HL-60/S4 (cell line): ENCODE data around the gene TBP.

ENCODE experiments used
- in situ Hi-C: fragments of 300-500 bp; cut with MboI; formaldehyde crosslinking; loops from 2 replicates; pipeline ENCODE4 v1.14.3; 2022; ENCODE audit warnings: low sequenced_read_pairs

TBP gene

GRCh38 chr6:170533792-170534191, 20.4 kb upstream of the TBP start:
- in situ Hi-C loops = no loop called here

GRCh38 chr6:170535004-170535403, 19.2 kb upstream of the TBP start:
- in situ Hi-C loops = no loop called here

DNA sequence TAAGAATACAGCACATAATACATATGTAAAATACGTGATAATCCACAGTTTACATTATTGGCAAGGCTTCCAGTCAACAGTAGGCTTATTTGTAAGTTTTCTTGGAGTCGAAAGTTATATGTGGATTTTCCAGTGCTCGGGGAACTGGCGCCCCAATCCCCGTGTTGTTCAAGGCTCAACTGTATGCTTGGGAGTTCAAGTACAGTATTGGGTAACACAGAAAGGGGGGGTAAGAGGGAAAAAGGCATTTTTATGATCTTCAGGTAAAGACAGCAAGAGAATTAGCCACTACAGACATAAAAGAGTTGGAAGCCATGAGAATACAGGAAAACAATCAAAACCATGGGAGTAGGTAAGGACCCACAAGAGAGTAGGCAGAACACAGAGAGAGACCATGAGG, 17.5 kb upstream of the TBP start:
- in situ Hi-C loops = no loop called here

DNA sequence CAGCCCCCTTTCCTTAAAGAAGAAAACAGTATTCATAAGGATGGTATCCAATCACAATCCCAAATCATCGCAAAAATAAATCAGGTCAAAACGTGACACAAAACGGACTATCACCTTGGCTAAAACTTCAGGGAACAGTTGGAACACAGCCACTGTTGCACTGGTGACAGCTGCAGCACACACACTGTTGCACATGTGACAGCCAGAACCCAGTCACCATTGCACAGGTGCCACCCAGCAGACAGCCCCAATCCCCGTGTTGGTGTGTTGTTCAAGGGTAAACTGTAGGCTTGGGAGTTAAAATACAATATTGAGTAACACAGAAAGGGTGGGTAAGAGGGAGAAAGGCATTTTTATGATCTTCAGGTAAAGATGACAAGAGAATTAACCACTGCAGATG, 16.8 kb upstream of the TBP start:
- in situ Hi-C loops = no loop called here

- in situ Hi-C loops = no loop called here
Observed at GRCh38 chr6:170542031-170542719, 12.0 kb upstream of the TBP start.

DNA sequence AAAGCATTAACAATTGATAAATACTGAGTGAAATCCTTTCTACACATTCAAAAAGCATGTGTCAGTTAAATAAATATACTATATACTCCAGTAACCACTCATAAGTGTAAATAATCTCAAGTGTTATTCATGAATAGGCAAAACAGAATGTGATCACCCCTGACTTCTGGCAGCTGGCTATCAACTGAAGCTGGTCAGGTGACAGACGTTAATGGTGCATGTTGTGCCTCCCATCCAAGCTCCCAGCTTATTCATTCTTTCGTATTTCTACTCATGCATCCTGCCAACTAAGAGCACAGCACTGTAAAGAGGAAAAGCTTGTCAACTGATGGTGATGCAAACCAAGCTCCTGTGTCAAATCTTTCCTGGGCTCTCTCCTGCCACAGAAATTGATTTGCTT, 8.8 kb upstream of the TBP start:
- in situ Hi-C loops = no loop called here

DNA sequence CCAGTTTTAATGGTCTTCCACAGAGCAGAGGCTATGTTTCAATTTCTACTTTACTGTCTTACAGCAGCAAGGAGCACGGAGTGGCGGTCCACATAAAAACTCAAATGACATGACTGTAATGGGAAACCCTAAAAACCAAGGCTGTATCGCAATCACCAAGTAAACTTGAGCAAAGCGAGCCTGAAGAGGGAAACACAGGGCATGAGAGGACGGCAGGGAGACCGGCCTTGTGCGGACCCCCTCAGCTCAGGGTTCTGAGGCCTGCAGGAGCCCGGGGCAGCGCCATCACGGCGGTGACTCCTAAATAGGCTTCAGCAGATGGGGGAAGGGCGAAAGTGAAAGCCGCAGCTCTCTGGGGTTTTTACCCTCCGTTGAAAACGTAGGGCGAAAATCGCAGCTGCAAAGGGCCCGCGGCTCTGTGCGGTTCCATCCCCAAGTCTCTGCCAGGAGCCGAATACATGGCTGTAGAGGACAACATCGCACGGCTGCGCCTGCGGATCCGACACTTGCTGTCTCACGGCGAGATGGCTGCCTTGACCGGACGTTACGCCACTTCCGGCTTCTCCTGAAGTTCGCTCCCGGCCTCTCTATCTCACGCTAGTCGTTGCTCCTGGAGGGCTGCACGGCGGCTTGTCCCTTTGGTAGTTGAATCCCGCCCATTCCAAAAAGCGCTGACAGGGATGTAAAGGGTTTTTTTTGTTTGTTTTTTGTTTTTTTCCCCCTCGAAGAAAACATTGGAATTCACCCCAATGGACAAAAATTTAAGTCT, 1.2 kb upstream of the TBP start, which contains the start of gene PSMB1:
PSMB1 (minus strand) TSS at position 543 of the 769 bp plus-strand sequence; CDS start at position 478, 65 bp downstream.
- in situ Hi-C loops = no loop called here

GRCh38 chr6:170553534-170554012, 596 bp upstream of the TBP start:
- in situ Hi-C loops = no loop called here

DNA sequence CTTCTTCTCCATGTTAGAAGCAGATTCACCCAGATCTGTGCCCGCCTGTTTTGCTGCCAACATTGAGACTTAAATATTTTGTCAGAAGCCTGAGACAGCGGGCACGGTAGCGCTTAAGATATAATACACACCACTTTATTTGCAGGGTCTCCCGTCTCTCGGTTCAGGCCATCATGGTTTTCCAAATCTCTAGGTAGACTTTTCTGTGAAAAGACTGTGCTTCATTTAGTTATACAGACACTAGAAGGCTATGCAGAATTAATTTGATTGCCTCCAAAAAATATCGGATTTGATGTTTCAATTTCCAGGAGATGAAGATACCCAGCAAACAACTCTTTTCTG, 598 bp downstream of the TBP start:
- in situ Hi-C loops = no loop called here

GRCh38 chr6:170555305-170555704, 1.1 kb downstream of the TBP start:
- in situ Hi-C loops = no loop called here

DNA sequence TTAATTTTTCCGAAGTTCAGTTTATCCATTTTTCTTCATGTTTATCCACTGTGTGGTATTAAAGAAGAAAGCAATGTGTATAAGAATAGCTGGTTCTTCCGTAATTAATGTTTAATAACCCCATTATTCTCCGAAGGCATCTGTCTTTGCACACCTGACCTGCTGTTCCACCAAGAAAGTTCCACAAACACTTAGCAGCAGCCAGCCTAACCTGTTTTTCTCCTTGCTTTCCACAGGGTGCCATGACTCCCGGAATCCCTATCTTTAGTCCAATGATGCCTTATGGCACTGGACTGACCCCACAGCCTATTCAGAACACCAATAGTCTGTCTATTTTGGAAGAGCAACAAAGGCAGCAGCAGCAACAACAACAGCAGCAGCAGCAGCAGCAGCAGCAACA, 7.4 kb downstream of the TBP start:
- in situ Hi-C loops = no loop called here

DNA sequence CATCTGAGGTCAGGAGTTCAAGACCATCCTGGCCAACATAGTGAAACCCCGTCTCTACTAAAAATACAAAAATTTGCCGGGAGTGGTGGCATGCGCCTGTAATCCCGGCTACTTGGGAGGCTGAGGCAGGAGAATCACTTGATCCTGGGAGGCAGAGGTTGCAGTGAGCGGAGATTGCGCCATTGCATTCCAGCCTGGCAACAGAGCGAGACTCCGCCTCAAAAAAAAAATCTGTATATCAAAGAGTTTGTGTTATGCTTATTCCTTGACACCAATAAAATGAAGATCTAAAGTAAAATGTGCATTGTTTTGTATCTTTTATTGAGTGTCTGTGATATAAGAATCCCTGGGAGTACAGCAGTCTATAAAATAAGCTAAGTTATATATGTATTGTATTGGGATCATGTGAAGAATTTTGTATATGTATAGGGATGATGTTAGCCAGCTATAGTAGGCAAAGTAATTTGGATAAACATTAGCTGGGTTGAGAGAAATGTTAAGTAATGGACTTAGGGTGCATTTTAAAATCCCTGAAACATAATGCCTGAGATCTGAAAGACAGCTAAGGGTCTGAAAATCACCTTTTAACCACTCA, 10.9 kb downstream of the TBP start:
- in situ Hi-C loops = no loop called here

- in situ Hi-C loops = no loop called here
Observed at GRCh38 chr6:170572704-170573466, 18.7 kb downstream of the TBP start.

DNA sequence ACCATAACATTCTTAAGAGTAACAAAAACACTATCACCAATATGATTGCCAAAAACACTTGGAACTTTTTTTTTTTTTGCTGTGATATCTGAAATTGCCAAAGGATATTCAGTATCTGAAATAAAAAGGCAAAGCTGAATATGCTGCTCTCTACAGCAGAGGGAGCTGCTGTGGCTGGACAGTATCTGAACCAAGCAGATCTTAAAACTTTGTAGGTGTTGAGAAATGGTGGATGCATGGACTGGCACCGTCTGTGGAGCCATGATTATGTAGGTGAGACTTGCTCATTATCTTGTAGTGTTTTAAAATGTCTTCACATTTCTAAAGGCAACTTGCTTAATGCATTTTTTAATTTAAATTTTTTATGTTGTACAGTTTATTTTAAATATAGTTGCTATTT, 21.1 kb downstream of the TBP start:
- in situ Hi-C loops = no loop called here

- in situ Hi-C loops = no loop called here
Observed at GRCh38 chr6:170578909-170579308, 24.7 kb downstream of the TBP start.

DNA sequence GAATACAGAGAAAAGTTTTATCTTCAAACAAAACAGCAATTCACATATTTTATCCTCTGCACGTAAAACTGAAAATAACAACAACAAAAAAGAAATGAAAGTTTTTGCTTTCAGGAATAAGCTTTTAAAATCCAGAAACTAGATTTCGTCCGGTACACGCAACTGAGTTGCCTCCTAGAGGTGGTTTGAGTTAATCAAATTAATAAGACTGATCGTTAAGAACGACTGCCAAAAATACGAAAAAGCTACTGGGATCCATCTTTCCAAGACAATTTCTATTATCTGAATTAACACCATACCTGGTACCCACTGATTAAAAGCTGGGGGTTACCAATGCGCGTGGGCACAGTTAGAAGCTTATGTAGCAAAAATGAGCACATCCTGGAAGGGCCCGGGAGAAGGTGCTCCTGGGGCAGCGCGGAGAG, 29.6 kb downstream of the TBP start:
- in situ Hi-C loops = no loop called here

- in situ Hi-C loops = no loop called here
Observed at GRCh38 chr6:170584181-170584953, 30.2 kb downstream of the TBP start, which contains the start of gene PDCD2. Gene PDCD2 (minus strand): TSS chr6:170584637. CDS start chr6:170584581, 56 bp downstream.

DNA sequence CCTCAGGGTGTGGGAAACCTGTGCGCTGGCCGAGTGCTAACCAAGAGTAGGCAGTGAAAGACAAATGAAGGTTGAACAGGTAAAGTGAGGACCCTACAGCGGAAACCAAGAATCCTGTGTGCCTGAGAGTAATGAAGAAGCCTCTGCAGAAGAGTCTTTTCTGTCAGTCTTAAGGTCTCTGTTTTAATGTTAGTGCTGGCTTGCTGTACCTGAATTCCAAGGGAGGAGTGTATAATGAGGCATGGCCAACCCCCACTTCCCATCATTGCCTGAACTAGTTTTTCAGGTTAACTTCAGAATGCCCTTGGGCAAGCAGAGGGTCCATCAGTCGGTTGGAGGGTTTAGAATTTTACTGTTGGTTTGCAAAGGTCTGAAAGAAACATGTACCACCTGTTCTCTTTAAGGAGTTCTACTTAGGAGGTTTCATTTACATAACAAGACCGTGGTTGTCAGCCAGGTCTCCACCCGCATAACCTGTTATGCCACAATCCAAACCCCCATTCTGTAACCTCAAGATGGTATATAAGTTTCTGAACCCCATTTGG, 30.9 kb downstream of the TBP start:
- in situ Hi-C loops = no loop called here

DNA sequence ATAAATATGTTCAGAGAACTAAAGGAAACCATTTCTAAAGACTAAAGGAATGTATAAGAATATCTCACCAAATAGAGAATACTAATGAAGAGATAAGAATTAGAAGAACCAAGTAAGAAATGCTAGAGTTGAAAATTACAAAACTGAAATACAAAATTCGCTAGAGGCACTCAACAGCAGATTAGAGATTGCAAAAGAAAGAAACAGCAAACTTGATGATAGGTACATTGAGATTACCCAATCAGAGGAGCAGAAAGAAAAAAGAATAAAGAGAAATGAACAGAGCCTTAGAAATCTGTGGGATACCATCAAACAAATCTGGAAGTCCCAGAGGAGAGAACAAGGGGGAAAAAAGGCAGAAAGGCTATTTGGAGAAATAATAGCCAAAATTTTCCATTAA, 36.6 kb downstream of the TBP start:
- in situ Hi-C loops = no loop called here

GRCh38 chr6:170596426-170596825, 42.3 kb downstream of the TBP start:
- in situ Hi-C loops = no loop called here
